Natural killer cell treated with Interleukin-12 subunit alpha and Interleukin-12 subunit beta and Interleukin-15 and Interleukin-18, amount 100 ng/mL, for 72 hours (primary cell): ENCODE data around the gene NUDT5. TPM values are rescaled to one million over a fixed set of nuclear protein-coding genes. Genes with fewer than 3 reads are reported as not detected.

Experiments
- ATAC-seq, 2 donors: fragments of 150-1000 bp; cut with Tn5 transposase in 1 of 2; sonication (Bioruptor Pico), chemical (Tn5 transposase) in 1 of 2; 2 replicates each; pipeline ENCODE4 v1.10.0; 2021
- DNase-seq: peaks from one replicate; pipeline ENCODE4 v3.0.0; 2022; ENCODE audit warnings: low spot score
- H3K27ac Mint-ChIP-seq, 2 donors: 1 replicate in 1 of 2; 2 replicates in 1 of 2; pipeline ENCODE4 v1.8.0; 2022; ENCODE audit warnings: mixed read lengths in 2 of 2, mild to moderate bottlenecking in 1 of 2, moderate library complexity in 1 of 2
- H3K27me3 Mint-ChIP-seq, 2 donors: 1 replicate in 1 of 2; 2 replicates in 1 of 2; pipeline ENCODE4 v1.8.0; 2022; ENCODE audit warnings: mixed read lengths in 2 of 2
- H3K36me3 Mint-ChIP-seq: one replicate; pipeline ENCODE4 v1.8.0; 2022; ENCODE audit warnings: mixed read lengths
- H3K4me1 Mint-ChIP-seq, 2 donors: 1 replicate in 1 of 2; 2 replicates in 1 of 2; pipeline ENCODE4 v1.8.0; 2022; ENCODE audit warnings: low read depth in 2 of 2, mixed read lengths in 2 of 2, mild to moderate bottlenecking in 1 of 2
- H3K4me3 Mint-ChIP-seq: one replicate; pipeline ENCODE4 v1.8.0; 2022; ENCODE audit warnings: mixed read lengths
- H3K9me3 Mint-ChIP-seq: 2 replicates; pipeline ENCODE4 v1.8.0; 2022; ENCODE audit warnings: mixed read lengths
- total RNA-seq, 2 donors: library from RNA; stranded (reverse); gene quantifications; one replicate each; pipeline ENCODE4 v1.2.3, GENCODE V29; 2022

NUDT5 gene
- total RNA-seq, 2 donors from 2014 or later, result 102 to 111 TPM

- H3K27ac Mint-ChIP-seq, result peak overlapping the region in 1 of 2 donors; percentile 57
- ATAC-seq, result no peak
- DNase-seq, result no peak
- no peak overlapping the region for H3K4me3 Mint-ChIP-seq
- no peaks in the 10 kb centered on the region for H3K9me3 Mint-ChIP-seq
- H3K4me1 Mint-ChIP-seq, result peaks cover 13 to 16% of the 10 kb centered on the region in 2 donors
- peaks cover 21% of the 10 kb centered on the region for H3K36me3 Mint-ChIP-seq
- no peaks in the 10 kb centered on the region for H3K27me3 Mint-ChIP-seq
Observed at GRCh38 chr10:12221323-12222298, 25.9 kb upstream of the NUDT5 start.

GRCh38 chr10:12218991-12219390 lies 23.3 kb upstream of the NUDT5 start:
- DNase-seq (no peak), ATAC-seq (no peak)
- Mint-ChIP-seq H3K27me3 (no peaks in the 10 kb centered on the region), H3K4me1 (peaks cover 20 to 29% of the 10 kb centered on the region in 2 donors), H3K9me3 (no peaks in the 10 kb centered on the region), H3K4me3 (no peak overlapping the region), H3K27ac (peak overlapping the region in 1 of 2 donors; percentile 76), H3K36me3 (peaks cover 23% of the 10 kb centered on the region)

GRCh38 chr10:12214763-12215218 lies 19.1 kb upstream of the NUDT5 start:
- H3K27me3 Mint-ChIP-seq, result no peaks in the 10 kb centered on the region
- ATAC-seq, result peak in 1 of 2 donors; percentile 57
- H3K9me3 Mint-ChIP-seq, result no peaks in the 10 kb centered on the region
- H3K4me1 Mint-ChIP-seq, result peaks cover 22 to 23% of the 10 kb centered on the region in 2 donors
- peak overlapping the region; percentile 43 to 78 for H3K27ac Mint-ChIP-seq
- H3K4me3 Mint-ChIP-seq, result peak overlapping the region; percentile 43
- no peak for DNase-seq
- H3K36me3 Mint-ChIP-seq, result peaks cover 32% of the 10 kb centered on the region

GRCh38 chr10:12214093-12214492 lies 18.4 kb upstream of the NUDT5 start:
- ATAC-seq, result no peak

GRCh38 chr10:12213621-12214020 lies 17.9 kb upstream of the NUDT5 start:
- Mint-ChIP-seq H3K27ac (no peak overlapping the region), H3K9me3 (no peaks in the 10 kb centered on the region), H3K4me3 (no peak overlapping the region), H3K27me3 (no peaks in the 10 kb centered on the region), H3K36me3 (peaks cover 29% of the 10 kb centered on the region), H3K4me1 (peaks cover 23 to 25% of the 10 kb centered on the region in 2 donors)
- DNase-seq (no peak), ATAC-seq (no peak)

More at GRCh38 chr10:12214093-12214492, 18.4 kb upstream of the NUDT5 start:
- Mint-ChIP-seq H3K4me1 (peaks cover 23 to 26% of the 10 kb centered on the region in 2 donors), H3K9me3 (no peaks in the 10 kb centered on the region), H3K36me3 (peaks cover 29% of the 10 kb centered on the region), H3K27me3 (no peaks in the 10 kb centered on the region), H3K4me3 (no peak overlapping the region), H3K27ac (peak overlapping the region; percentile 43 to 78)
- no peak for DNase-seq

- Mint-ChIP-seq H3K36me3 (peaks cover 31% of the 10 kb centered on the region), H3K27me3 (no peaks in the 10 kb centered on the region), H3K4me3 (no peak overlapping the region), H3K4me1 (peaks cover 29% of the 10 kb centered on the region in 2 donors), H3K27ac (peak overlapping the region in 1 of 2 donors; percentile 26), H3K9me3 (no peaks in the 10 kb centered on the region)
- ATAC-seq, result no peak
- no peak for DNase-seq
Observed at GRCh38 chr10:12212454-12212853, 16.8 kb upstream of the NUDT5 start.

- no peak for DNase-seq
- Mint-ChIP-seq H3K27ac (peak overlapping the region in 1 of 2 donors; percentile 6), H3K4me3 (no peak overlapping the region), H3K27me3 (no peaks in the 10 kb centered on the region), H3K36me3 (peaks cover 33% of the 10 kb centered on the region), H3K4me1 (peaks cover 21 to 25% of the 10 kb centered on the region in 2 donors), H3K9me3 (no peaks in the 10 kb centered on the region)
- ATAC-seq, result no peak
Observed at GRCh38 chr10:12208460-12208859, 12.8 kb upstream of the NUDT5 start.

- Mint-ChIP-seq H3K27me3 (no peaks in the 10 kb centered on the region), H3K4me1 (peaks cover 23 to 30% of the 10 kb centered on the region in 2 donors), H3K27ac (no peak overlapping the region), H3K4me3 (no peak overlapping the region), H3K36me3 (peaks cover 33% of the 10 kb centered on the region), H3K9me3 (no peaks in the 10 kb centered on the region)
- ATAC-seq (no peak), DNase-seq (no peak)
Observed at GRCh38 chr10:12207114-12207513, 11.4 kb upstream of the NUDT5 start.

GRCh38 chr10:12205082-12205481 lies 9.4 kb upstream of the NUDT5 start:
- Mint-ChIP-seq H3K36me3 (peaks cover 34% of the 10 kb centered on the region), H3K27me3 (no peaks in the 10 kb centered on the region), H3K4me1 (peaks cover 31 to 42% of the 10 kb centered on the region in 2 donors), H3K4me3 (no peak overlapping the region), H3K27ac (no peak overlapping the region), H3K9me3 (no peaks in the 10 kb centered on the region)
- no peak for DNase-seq
- no peak for ATAC-seq

- ATAC-seq (no peak), DNase-seq (no peak)
- Mint-ChIP-seq H3K4me1 (peaks cover 27 to 44% of the 10 kb centered on the region in 2 donors), H3K36me3 (peaks cover 30% of the 10 kb centered on the region), H3K9me3 (no peaks in the 10 kb centered on the region), H3K27me3 (no peaks in the 10 kb centered on the region), H3K4me3 (no peak overlapping the region), H3K27ac (peak overlapping the region; percentile 59 to 77)
Observed at GRCh38 chr10:12202226-12202625, 6.5 kb upstream of the NUDT5 start.

GRCh38 chr10:12201543-12201942 lies 5.9 kb upstream of the NUDT5 start:
- ATAC-seq, result peak; percentile 92
- Mint-ChIP-seq H3K27ac (peak overlapping the region; percentile 59 to 77), H3K4me1 (peaks cover 30 to 43% of the 10 kb centered on the region in 2 donors), H3K9me3 (no peaks in the 10 kb centered on the region), H3K27me3 (no peaks in the 10 kb centered on the region), H3K36me3 (peaks cover 29% of the 10 kb centered on the region), H3K4me3 (peak overlapping the region; percentile 71)
- no peak for DNase-seq

- DNase-seq (no peak), ATAC-seq (no peak)
- Mint-ChIP-seq H3K27me3 (no peaks in the 10 kb centered on the region), H3K4me1 (peaks cover 35 to 48% of the 10 kb centered on the region in 2 donors), H3K36me3 (peaks cover 36% of the 10 kb centered on the region), H3K9me3 (no peaks in the 10 kb centered on the region), H3K27ac (peak overlapping the region; percentile 59 to 77), H3K4me3 (peak overlapping the region; percentile 71)
Observed at GRCh38 chr10:12200850-12201249, 5.2 kb upstream of the NUDT5 start.

GRCh38 chr10:12198156-12198555 lies 2.5 kb upstream of the NUDT5 start:
- no peak for DNase-seq
- peaks cover 44 to 48% of the 10 kb centered on the region in 2 donors for H3K4me1 Mint-ChIP-seq
- peak overlapping the region; percentile 29 to 57 for H3K27ac Mint-ChIP-seq
- peaks cover 44% of the 10 kb centered on the region for H3K36me3 Mint-ChIP-seq
- H3K4me3 Mint-ChIP-seq, result peak overlapping the region; percentile 63
- no peaks in the 10 kb centered on the region for H3K9me3 Mint-ChIP-seq
- no peak for ATAC-seq
- H3K27me3 Mint-ChIP-seq, result no peaks in the 10 kb centered on the region
